Type B pancreatic cell (in vitro differentiated cells): ENCODE data around the gene MAP2K1. TPM values are rescaled to one million over a fixed set of nuclear protein-coding genes. Genes with fewer than 3 reads are reported as not detected.
A peak's percentile ranks its signal among the peaks of the same experiment; 100 is the strongest.

Source experiments
- DNase-seq: peaks from one replicate; pipeline ENCODE4 v3.0.0; 2021; ENCODE audit warnings: mixed read lengths; ENCODE audit not compliant: unreplicated experiment; ENCODE audit errors: extremely low spot score
- H3K27ac Mint-ChIP-seq: 2 replicates; pipeline ENCODE4 v1.8.0; 2021; ENCODE audit warnings: mild to moderate bottlenecking, mixed read lengths
- H3K27me3 Mint-ChIP-seq: 2 replicates; pipeline ENCODE4 v1.8.0; 2021; ENCODE audit warnings: mixed read lengths
- H3K36me3 Mint-ChIP-seq: 2 replicates; pipeline ENCODE4 v1.8.0; 2021; ENCODE audit warnings: mixed read lengths
- H3K4me1 Mint-ChIP-seq: one replicate; pipeline ENCODE4 v1.8.0; 2021; ENCODE audit warnings: mixed read lengths; ENCODE audit not compliant: unreplicated experiment
- H3K4me3 Mint-ChIP-seq: 2 replicates; pipeline ENCODE4 v1.8.0; 2021; ENCODE audit warnings: mild to moderate bottlenecking, mixed read lengths
- H3K9me3 Mint-ChIP-seq: 2 replicates; pipeline ENCODE4 v1.8.0; 2021; ENCODE audit warnings: mixed read lengths
- CTCF ChIP-seq: fragments of 200-600 bp; sonication (generic); conservative IDR thresholded peaks from 2 replicates; pipeline ENCODE4 v1.5.0; 2021; ENCODE audit warnings: antibody characterized with exemption, mild to moderate bottlenecking
- total RNA-seq: library from RNA; stranded (reverse); gene quantifications from 2 replicates; pipeline ENCODE4 v1.2.1, GENCODE V29; 2021; ENCODE audit warnings: low replicate concordance

MAP2K1 gene
- total RNA-seq, 1 donor from 2014 or later, result 33.8 TPM

- Mint-ChIP-seq H3K4me1 (peaks cover 14% of the 10 kb centered on the region), H3K27ac (peak overlapping the region; percentile 20), H3K36me3 (no peaks in the 10 kb centered on the region), H3K4me3 (no peak overlapping the region), H3K9me3 (no peaks in the 10 kb centered on the region), H3K27me3 (no peaks in the 10 kb centered on the region)
- no peak for DNase-seq
- no peak for TF ChIP-seq CTCF
These were observed 85.7 kb downstream of the MAP2K1 start for GRCh38 chr15:66472176-66472999.

GRCh38 chr15:66474135-66474534 is 87.4 kb downstream of the MAP2K1 start:
- no peaks in the 10 kb centered on the region for H3K36me3 Mint-ChIP-seq
- no peaks in the 10 kb centered on the region for H3K27me3 Mint-ChIP-seq
- H3K27ac Mint-ChIP-seq, result peak overlapping the region; percentile 56
- no peak for TF ChIP-seq CTCF
- H3K4me1 Mint-ChIP-seq, result peaks cover 14% of the 10 kb centered on the region
- no peak for DNase-seq
- no peak overlapping the region for H3K4me3 Mint-ChIP-seq
- no peaks in the 10 kb centered on the region for H3K9me3 Mint-ChIP-seq

- Mint-ChIP-seq H3K4me1 (peaks cover 14% of the 10 kb centered on the region), H3K27me3 (no peaks in the 10 kb centered on the region), H3K27ac (no peak overlapping the region), H3K36me3 (no peaks in the 10 kb centered on the region), H3K4me3 (no peak overlapping the region), H3K9me3 (no peaks in the 10 kb centered on the region)
- DNase-seq, result no peak
- TF ChIP-seq CTCF, result no peak
These were observed 88.3 kb downstream of the MAP2K1 start for GRCh38 chr15:66474963-66475362.

- peaks cover 14% of the 10 kb centered on the region for H3K4me1 Mint-ChIP-seq
- no peak for TF ChIP-seq CTCF
- H3K27ac Mint-ChIP-seq, result no peak overlapping the region
- peaks cover 4% of the 10 kb centered on the region for H3K36me3 Mint-ChIP-seq
- H3K4me3 Mint-ChIP-seq, result no peak overlapping the region
- H3K9me3 Mint-ChIP-seq, result no peaks in the 10 kb centered on the region
- DNase-seq, result no peak
- no peaks in the 10 kb centered on the region for H3K27me3 Mint-ChIP-seq
These were observed 89.8 kb downstream of the MAP2K1 start for GRCh38 chr15:66476535-66476934.

- Mint-ChIP-seq H3K4me1 (peaks cover 14% of the 10 kb centered on the region), H3K9me3 (no peaks in the 10 kb centered on the region), H3K27ac (no peak overlapping the region)
These were observed 90.3 kb downstream of the MAP2K1 start for GRCh38 chr15:66477011-66477410.

More at GRCh38 chr15:66477011-66477410, 90.3 kb downstream of the MAP2K1 start:
- no peak for DNase-seq
- no peak for TF ChIP-seq CTCF
- H3K4me3 Mint-ChIP-seq, result no peak overlapping the region
- H3K27me3 Mint-ChIP-seq, result no peaks in the 10 kb centered on the region
- peaks cover 9% of the 10 kb centered on the region for H3K36me3 Mint-ChIP-seq
